HepG2 (cell line): ENCODE results near the gene PCYOX1L. TPM values are rescaled to one million over a fixed set of nuclear protein-coding genes. Genes with fewer than 3 reads are reported as not detected.

Experiments
- ATF3 ChIP-seq: sonication (generic); formaldehyde crosslinking; IDR thresholded peaks from 2 replicates; pipeline ENCODE4 v1.4.0; 2020; ENCODE audit warnings: missing genetic modification reagents
- CHD2 ChIP-seq: IDR thresholded peaks from 2 replicates; pipeline ENCODE4 v1.6.1; 2011; ENCODE audit warnings: low read depth, low read length, improper control_type of control experiment
- HNF4G ChIP-seq, 2 experiments: sonication (generic) in 1 of 2; formaldehyde crosslinking in 1 of 2; IDR thresholded peaks; 2 replicates each; pipeline versions ENCODE4 v1.4.0 to v1.6.1; 2011 to 2020; ENCODE audit warnings: borderline replicate concordance in 2 of 2, low read depth in 2 of 2, mild to moderate bottlenecking in 2 of 2, low read length in 1 of 2, missing genetic modification reagents in 1 of 2, moderate library complexity in 1 of 2
- HNRNPK ChIP-seq: fragments of 200-400 bp; formaldehyde crosslinking; IDR thresholded peaks from 2 replicates; pipeline ENCODE4 v1.6.1; 2018; ENCODE audit warnings: low read length, low read depth, moderate library complexity, mild to moderate bottlenecking; ENCODE audit not compliant: poor library complexity, severe bottlenecking
- JARID2 ChIP-seq: sonication (generic); formaldehyde crosslinking; IDR thresholded peaks from 2 replicates; pipeline ENCODE4 v1.8.1; 2023; ENCODE audit warnings: missing genetic modification reagents, inconsistent platforms; ENCODE audit not compliant: insufficient replicate concordance
- KLF9 ChIP-seq: IDR thresholded peaks from 2 replicates; pipeline ENCODE4 v1.6.1; 2016; ENCODE audit warnings: low read depth
- PHF8 ChIP-seq: sonication (generic); formaldehyde crosslinking; IDR thresholded peaks from 2 replicates; pipeline ENCODE4 v1.5.0; 2020; ENCODE audit warnings: missing genetic modification reagents
- TBL1XR1 ChIP-seq: fragments of 150-350 bp; IDR thresholded peaks from 2 replicates; pipeline ENCODE4 v1.6.1; 2014; ENCODE audit warnings: borderline replicate concordance, low read length; ENCODE audit not compliant: partially characterized antibody
- U2AF2 ChIP-seq: fragments of 200-400 bp; formaldehyde crosslinking; IDR thresholded peaks from 2 replicates; pipeline ENCODE4 v1.6.1; 2017; ENCODE audit warnings: low read depth, mild to moderate bottlenecking, low read length
- ZBTB1 ChIP-seq: sonication (generic); formaldehyde crosslinking; IDR thresholded peaks from 2 replicates; pipeline ENCODE4 v1.4.0; 2020; ENCODE audit warnings: missing genetic modification reagents, borderline replicate concordance
- ZNF20 ChIP-seq: sonication (generic); formaldehyde crosslinking; IDR thresholded peaks from 2 replicates; pipeline ENCODE4 v1.4.0; 2020; ENCODE audit warnings: mild to moderate bottlenecking, moderate library complexity, missing genetic modification reagents
- ZNF350 ChIP-seq: sonication (generic); formaldehyde crosslinking; IDR thresholded peaks from 2 replicates; pipeline ENCODE4 v1.4.0; 2020; ENCODE audit warnings: mild to moderate bottlenecking, low read depth, missing genetic modification reagents, borderline replicate concordance
- ZNF431 ChIP-seq: sonication (generic); formaldehyde crosslinking; IDR thresholded peaks from 2 replicates; pipeline ENCODE4 v1.9.0; 2022; ENCODE audit warnings: missing genetic modification reagents, low read depth, mild to moderate bottlenecking, borderline replicate concordance
- ZNF570 ChIP-seq: sonication (generic); formaldehyde crosslinking; IDR thresholded peaks from 2 replicates; pipeline ENCODE4 v1.4.0; 2020; ENCODE audit warnings: mild to moderate bottlenecking, missing genetic modification reagents, borderline replicate concordance
- ZNF674 ChIP-seq: sonication (generic); formaldehyde crosslinking; IDR thresholded peaks from 2 replicates; pipeline ENCODE4 v1.5.0; 2020; ENCODE audit warnings: low read depth, mild to moderate bottlenecking, missing genetic modification reagents
- ZNF83 ChIP-seq: sonication (generic); formaldehyde crosslinking; IDR thresholded peaks from 2 replicates; pipeline ENCODE4 v1.4.0; 2020; ENCODE audit warnings: missing genetic modification reagents, mild to moderate bottlenecking, borderline replicate concordance
- polyA plus RNA-seq, 8 experiments: library from polyadenylated mRNA; depleted of rRNA in 3 of 8; stranded (reverse) in 7 of 8; unstranded in 1 of 8; fragments of >200 nt; fragmentation: Illumina TruSeq in 4 of 8; extraction: Trizol in 4 of 8; gene quantifications; 2 replicates each; pipeline versions ENCODE4 v1.2.1 to v1.2.3, GENCODE V29; 2011 to 2016; ENCODE audit warnings: low read depth in 4 of 8, missing spikeins in 1 of 8, mixed read lengths in 1 of 8; ENCODE audit not compliant: insufficient read depth in 1 of 8
- total RNA-seq, 5 experiments: library from RNA; depleted of rRNA; stranded (reverse); fragments of >200 nt; fragmentation: Illumina TruSeq; extraction: Trizol; gene quantifications; 2 replicates each; pipeline ENCODE4 v1.2.3, GENCODE V29; 2016; ENCODE audit warnings: low read depth in 1 of 5
- TF ChIP-seq, protein P1 (sequence below), 2 experiments: sonication (generic) in 1 of 2; formaldehyde crosslinking in 1 of 2; IDR thresholded peaks; 2 replicates each; pipeline versions ENCODE4 v1.4.0 to v1.6.1; 2016 to 2020; ENCODE audit warnings: borderline replicate concordance in 1 of 2, low read depth in 1 of 2, mild to moderate bottlenecking in 1 of 2, missing genetic modification reagents in 1 of 2
- TF ChIP-seq, protein P2 (sequence below): sonication (generic); formaldehyde crosslinking; IDR thresholded peaks from 2 replicates; pipeline ENCODE4 v1.4.0; 2020; ENCODE audit warnings: mild to moderate bottlenecking, missing genetic modification reagents

PCYOX1L gene
- total and polyA plus RNA-seq, 2 of the 13 experiments (the other 11 are each of a cell fraction or from before 2014, with no cell fraction given): 1.00 to 3.7 TPM

- TF ChIP-seq, protein P1, sequence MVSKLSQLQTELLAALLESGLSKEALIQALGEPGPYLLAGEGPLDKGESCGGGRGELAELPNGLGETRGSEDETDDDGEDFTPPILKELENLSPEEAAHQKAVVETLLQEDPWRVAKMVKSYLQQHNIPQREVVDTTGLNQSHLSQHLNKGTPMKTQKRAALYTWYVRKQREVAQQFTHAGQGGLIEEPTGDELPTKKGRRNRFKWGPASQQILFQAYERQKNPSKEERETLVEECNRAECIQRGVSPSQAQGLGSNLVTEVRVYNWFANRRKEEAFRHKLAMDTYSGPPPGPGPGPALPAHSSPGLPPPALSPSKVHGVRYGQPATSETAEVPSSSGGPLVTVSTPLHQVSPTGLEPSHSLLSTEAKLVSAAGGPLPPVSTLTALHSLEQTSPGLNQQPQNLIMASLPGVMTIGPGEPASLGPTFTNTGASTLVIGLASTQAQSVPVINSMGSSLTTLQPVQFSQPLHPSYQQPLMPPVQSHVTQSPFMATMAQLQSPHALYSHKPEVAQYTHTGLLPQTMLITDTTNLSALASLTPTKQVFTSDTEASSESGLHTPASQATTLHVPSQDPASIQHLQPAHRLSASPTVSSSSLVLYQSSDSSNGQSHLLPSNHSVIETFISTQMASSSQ (IDR thresholded peaks at IDR 0.05; ENCODE audit: low read depth): no peak; the same call in 1 of the 2 replicates
- TF ChIP-seq, protein P1 (CRISPR knock-in tag; IDR thresholded peaks at IDR 0.05; ENCODE audit: borderline replicate concordance): peak; percentile 55; the same call in 1 of the 2 replicates
- TF ChIP-seq U2AF2 (no peak), HNF4G (IDR thresholded peaks at IDR 0.05; ENCODE audit: borderline replicate concordance, low read depth, low read length) (peak; percentile 27; the same call in 1 of the 2 replicates), HNF4G (CRISPR knock-in tag; IDR thresholded peaks at IDR 0.05; ENCODE audit: borderline replicate concordance, low read depth) (0 out of 2 replicates have a peak, but pooled peaks have one; percentile 19), KLF9 (CRISPR knock-in tag) (peak; percentile 73), ZNF570 (CRISPR knock-in tag) (no peak), JARID2 (CRISPR knock-in tag) (peak; percentile 95), ZNF83 (CRISPR knock-in tag) (no peak), HNRNPK (no peak), PHF8 (CRISPR knock-in tag) (peak; percentile 96), ATF3 (CRISPR knock-in tag) (peak; percentile 9; the same call in 1 of the 2 replicates), TBL1XR1 (no peak), ZNF350 (peak; percentile 95), ZBTB1 (CRISPR knock-in tag) (no peak), ZNF431 (CRISPR knock-in tag) (no peak; the same call in 1 of the 2 replicates), ZNF674 (CRISPR knock-in tag) (no peak), ZNF20 (CRISPR knock-in tag) (no peak), CHD2 (no peak)
- TF ChIP-seq, protein P2, sequence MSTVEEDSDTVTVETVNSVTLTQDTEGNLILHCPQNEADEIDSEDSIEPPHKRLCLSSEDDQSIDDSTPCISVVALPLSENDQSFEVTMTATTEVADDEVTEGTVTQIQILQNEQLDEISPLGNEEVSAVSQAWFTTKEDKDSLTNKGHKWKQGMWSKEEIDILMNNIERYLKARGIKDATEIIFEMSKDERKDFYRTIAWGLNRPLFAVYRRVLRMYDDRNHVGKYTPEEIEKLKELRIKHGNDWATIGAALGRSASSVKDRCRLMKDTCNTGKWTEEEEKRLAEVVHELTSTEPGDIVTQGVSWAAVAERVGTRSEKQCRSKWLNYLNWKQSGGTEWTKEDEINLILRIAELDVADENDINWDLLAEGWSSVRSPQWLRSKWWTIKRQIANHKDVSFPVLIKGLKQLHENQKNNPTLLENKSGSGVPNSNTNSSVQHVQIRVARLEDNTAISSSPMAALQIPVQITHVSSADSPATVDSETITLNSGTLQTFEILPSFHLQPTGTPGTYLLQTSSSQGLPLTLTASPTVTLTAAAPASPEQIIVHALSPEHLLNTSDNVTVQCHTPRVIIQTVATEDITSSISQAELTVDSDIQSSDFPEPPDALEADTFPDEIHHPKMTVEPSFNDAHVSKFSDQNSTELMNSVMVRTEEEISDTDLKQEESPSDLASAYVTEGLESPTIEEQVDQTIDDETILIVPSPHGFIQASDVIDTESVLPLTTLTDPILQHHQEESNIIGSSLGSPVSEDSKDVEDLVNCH: no peak
These were observed 12.5 kb upstream of the PCYOX1L start, which contains the start of gene GRPEL2 (continued) for GRCh38 chr5:149345147-149345891.
